ENCODE results near the gene EMC10.

DNA sequence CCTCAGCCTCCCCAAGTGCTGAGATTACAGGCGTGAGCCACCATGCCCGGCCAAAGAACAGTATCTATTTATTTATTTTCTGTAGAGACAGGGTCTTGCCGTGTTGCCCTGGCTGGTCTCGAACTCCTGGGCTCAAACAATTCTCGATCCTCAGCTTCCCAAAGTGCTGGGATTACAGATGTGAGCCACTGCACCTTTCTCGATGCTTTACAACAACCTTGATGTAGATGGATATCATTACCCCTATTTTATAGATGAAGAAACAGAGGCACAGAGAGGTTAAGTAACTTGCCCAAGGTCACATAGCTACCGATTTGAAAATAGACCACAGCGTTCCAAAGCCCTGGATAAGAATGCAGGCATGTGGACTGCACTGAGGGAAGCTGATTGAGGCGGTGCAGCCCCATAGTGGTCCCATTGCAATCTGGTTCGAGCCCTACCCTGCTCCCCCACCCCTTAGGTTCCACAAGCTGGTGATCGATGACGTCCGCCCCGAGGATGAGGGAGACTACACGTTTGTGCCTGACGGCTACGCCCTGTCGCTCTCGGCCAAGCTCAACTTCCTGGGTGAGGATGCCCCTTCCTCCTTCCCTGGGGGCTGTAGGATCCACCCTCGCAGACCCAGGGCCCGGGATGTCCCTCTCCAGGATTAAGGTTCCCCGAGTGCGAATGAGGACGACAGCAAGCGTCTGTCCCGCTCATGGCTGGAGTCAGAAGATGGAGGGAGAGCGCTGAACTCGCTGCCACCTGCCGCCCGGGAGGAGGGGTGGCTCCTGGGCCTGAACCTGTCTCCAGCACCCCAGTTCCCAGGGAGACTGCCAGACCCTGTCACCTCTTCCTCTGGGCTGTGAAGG lies 25.7 kb upstream of the EMC10 start:
- TF ChIP-seq, protein P1, sequence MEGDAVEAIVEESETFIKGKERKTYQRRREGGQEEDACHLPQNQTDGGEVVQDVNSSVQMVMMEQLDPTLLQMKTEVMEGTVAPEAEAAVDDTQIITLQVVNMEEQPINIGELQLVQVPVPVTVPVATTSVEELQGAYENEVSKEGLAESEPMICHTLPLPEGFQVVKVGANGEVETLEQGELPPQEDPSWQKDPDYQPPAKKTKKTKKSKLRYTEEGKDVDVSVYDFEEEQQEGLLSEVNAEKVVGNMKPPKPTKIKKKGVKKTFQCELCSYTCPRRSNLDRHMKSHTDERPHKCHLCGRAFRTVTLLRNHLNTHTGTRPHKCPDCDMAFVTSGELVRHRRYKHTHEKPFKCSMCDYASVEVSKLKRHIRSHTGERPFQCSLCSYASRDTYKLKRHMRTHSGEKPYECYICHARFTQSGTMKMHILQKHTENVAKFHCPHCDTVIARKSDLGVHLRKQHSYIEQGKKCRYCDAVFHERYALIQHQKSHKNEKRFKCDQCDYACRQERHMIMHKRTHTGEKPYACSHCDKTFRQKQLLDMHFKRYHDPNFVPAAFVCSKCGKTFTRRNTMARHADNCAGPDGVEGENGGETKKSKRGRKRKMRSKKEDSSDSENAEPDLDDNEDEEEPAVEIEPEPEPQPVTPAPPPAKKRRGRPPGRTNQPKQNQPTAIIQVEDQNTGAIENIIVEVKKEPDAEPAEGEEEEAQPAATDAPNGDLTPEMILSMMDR (IDR thresholded peaks at IDR 0.05) = no peak
- no peak for TF ChIP-seq POLR2A (IDR thresholded peaks at IDR 0.05)
